ENCODE data around the gene ELMO1. TPM values are rescaled to one million over a fixed set of nuclear protein-coding genes. Genes with fewer than 3 reads are reported as not detected.

Gene ELMO1
- total RNA-seq, 1 experiment from 2014 or later, result not detected

- no peak for DNase-seq (ENCODE audit: low spot score)
- intact Hi-C loops (cut with micrococcal nuclease; ENCODE audit: unreplicated experiment), result no loop called here
- BruUV-seq (replicated peaks), result no TSS peak
- no peak overlapping the region for H3K27ac ChIP-seq (ENCODE audit: low read depth, low read length, poor library complexity, severe bottlenecking)
- no peak overlapping the region for H3K4me3 ChIP-seq (ENCODE audit: low read depth, low read length, poor library complexity, severe bottlenecking)
- peaks cover under 1% of the 10 kb centered on the region for H3K27me3 ChIP-seq (replicated peaks; ENCODE audit: insufficient read depth, low read depth, low read length, poor library complexity)
- ChIA-PET CTCF (no interaction called here), POLR2A (ENCODE audit: low non-redundant PET) (no interaction called here)
- H3K4me1 ChIP-seq (ENCODE audit: insufficient read depth, low read length, poor library complexity, severe bottlenecking), result no peaks in the 10 kb centered on the region
- no peaks in the 10 kb centered on the region for H3K9me3 ChIP-seq (ENCODE audit: low read depth, low read length, poor library complexity, severe bottlenecking)
- no peak for TF ChIP-seq EZH2 (IDR thresholded peaks at IDR 0.05; ENCODE audit: borderline replicate concordance, low read depth, low read length, poor library complexity, severe bottlenecking)
- TF ChIP-seq, protein P1, sequence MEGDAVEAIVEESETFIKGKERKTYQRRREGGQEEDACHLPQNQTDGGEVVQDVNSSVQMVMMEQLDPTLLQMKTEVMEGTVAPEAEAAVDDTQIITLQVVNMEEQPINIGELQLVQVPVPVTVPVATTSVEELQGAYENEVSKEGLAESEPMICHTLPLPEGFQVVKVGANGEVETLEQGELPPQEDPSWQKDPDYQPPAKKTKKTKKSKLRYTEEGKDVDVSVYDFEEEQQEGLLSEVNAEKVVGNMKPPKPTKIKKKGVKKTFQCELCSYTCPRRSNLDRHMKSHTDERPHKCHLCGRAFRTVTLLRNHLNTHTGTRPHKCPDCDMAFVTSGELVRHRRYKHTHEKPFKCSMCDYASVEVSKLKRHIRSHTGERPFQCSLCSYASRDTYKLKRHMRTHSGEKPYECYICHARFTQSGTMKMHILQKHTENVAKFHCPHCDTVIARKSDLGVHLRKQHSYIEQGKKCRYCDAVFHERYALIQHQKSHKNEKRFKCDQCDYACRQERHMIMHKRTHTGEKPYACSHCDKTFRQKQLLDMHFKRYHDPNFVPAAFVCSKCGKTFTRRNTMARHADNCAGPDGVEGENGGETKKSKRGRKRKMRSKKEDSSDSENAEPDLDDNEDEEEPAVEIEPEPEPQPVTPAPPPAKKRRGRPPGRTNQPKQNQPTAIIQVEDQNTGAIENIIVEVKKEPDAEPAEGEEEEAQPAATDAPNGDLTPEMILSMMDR (conservative IDR thresholded peaks at IDR 0.05; ENCODE audit: low read depth, low read length), result no peak
- H3K36me3 ChIP-seq (ENCODE audit: insufficient read depth, low read length, poor library complexity, severe bottlenecking), result no peaks in the 10 kb centered on the region
These were observed 629.0 kb downstream of the ELMO1 start for GRCh38 chr7:36819639-36820038.

- Histone ChIP-seq H3K27ac (ENCODE audit: low read depth, low read length, poor library complexity, severe bottlenecking) (no peak overlapping the region), H3K36me3 (ENCODE audit: insufficient read depth, low read length, poor library complexity, severe bottlenecking) (no peaks in the 10 kb centered on the region), H3K9me3 (ENCODE audit: low read depth, low read length, poor library complexity, severe bottlenecking) (no peaks in the 10 kb centered on the region), H3K27me3 (replicated peaks; ENCODE audit: insufficient read depth, low read depth, low read length, poor library complexity) (no peaks in the 10 kb centered on the region), H3K4me1 (ENCODE audit: insufficient read depth, low read length, poor library complexity, severe bottlenecking) (no peaks in the 10 kb centered on the region), H3K4me3 (ENCODE audit: low read depth, low read length, poor library complexity, severe bottlenecking) (no peak overlapping the region)
- intact Hi-C loops (cut with micrococcal nuclease; ENCODE audit: unreplicated experiment), result no loop called here
- ChIA-PET CTCF (no interaction called here), POLR2A (ENCODE audit: low non-redundant PET) (no interaction called here)
- DNase-seq (ENCODE audit: low spot score), result no peak
- TF ChIP-seq, protein P1 (conservative IDR thresholded peaks at IDR 0.05; ENCODE audit: low read depth, low read length), result no peak
- no peak for TF ChIP-seq EZH2 (IDR thresholded peaks at IDR 0.05; ENCODE audit: borderline replicate concordance, low read depth, low read length, poor library complexity, severe bottlenecking)
- BruUV-seq (replicated peaks), result no TSS peak
These were observed 634.4 kb downstream of the ELMO1 start for GRCh38 chr7:36814311-36814710.

DNA sequence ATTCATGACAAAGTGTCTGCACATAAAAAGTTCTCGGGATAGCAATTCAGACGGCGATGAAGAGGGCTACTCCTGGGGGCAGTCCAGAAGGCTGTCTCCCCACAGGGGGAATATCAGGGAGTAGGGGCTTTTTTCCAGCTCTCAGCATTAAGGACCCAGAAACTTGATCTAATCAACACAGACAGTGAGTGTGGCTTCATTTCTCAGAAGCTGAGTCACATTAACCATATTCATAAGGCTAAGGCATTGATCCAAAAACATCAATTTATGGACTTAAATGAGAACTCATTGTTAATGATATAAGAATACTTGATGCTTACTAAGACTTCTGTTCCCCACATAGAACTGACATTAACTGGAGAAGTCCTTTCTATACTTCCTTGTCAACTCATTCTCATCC, 636.9 kb downstream of the ELMO1 start:
- intact Hi-C loops (cut with micrococcal nuclease; ENCODE audit: unreplicated experiment), result no loop called here
- H3K9me3 ChIP-seq (ENCODE audit: low read depth, low read length, poor library complexity, severe bottlenecking), result no peaks in the 10 kb centered on the region
- no peak overlapping the region for H3K27ac ChIP-seq (ENCODE audit: low read depth, low read length, poor library complexity, severe bottlenecking)
- H3K27me3 ChIP-seq (replicated peaks; ENCODE audit: insufficient read depth, low read depth, low read length, poor library complexity), result no peaks in the 10 kb centered on the region
- TF ChIP-seq, protein P1 (conservative IDR thresholded peaks at IDR 0.05; ENCODE audit: low read depth, low read length), result no peak
- no peak for TF ChIP-seq EZH2 (IDR thresholded peaks at IDR 0.05; ENCODE audit: borderline replicate concordance, low read depth, low read length, poor library complexity, severe bottlenecking)
- DNase-seq (ENCODE audit: low spot score), result no peak
- no TSS peak for BruUV-seq (replicated peaks)
- CTCF ChIA-PET, result no interaction called here
- no peaks in the 10 kb centered on the region for H3K36me3 ChIP-seq (ENCODE audit: insufficient read depth, low read length, poor library complexity, severe bottlenecking)
- POLR2A ChIA-PET (ENCODE audit: low non-redundant PET), result no interaction called here
- no peaks in the 10 kb centered on the region for H3K4me1 ChIP-seq (ENCODE audit: insufficient read depth, low read length, poor library complexity, severe bottlenecking)
- no peak overlapping the region for H3K4me3 ChIP-seq (ENCODE audit: low read depth, low read length, poor library complexity, severe bottlenecking)

Measured in A673 (cell line).